HG03108 (cell line): ENCODE data around the gene CLSTN2.

ENCODE experiments used
- ATAC-seq: cut with Tn5 transposase; IDR thresholded peaks from one replicate; pipeline ENCODE4 v1.9.1; 2021; ENCODE audit warnings: moderate library complexity; ENCODE audit not compliant: unreplicated experiment

The CLSTN2 gene

DNA sequence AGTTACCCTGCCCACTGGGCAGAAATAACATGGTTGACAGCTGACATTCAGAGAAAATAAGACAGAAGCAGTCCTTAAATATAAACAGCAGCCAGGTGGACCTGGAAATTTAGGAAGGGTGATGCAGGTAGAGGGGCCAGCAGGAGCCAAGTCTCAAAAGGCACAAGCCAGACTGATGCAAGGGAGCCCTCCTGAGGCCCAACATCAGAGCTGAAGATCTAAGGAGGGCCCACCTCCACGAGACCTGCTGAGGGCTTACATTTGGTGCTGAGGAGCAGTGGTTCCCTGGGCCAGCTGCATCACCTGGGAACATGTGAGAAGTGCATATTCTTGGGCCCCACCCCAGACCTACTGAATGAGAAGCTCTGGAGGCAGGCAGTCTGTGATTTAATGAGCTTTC is 637.3 kb downstream of the CLSTN2 start:
- no peak for ATAC-seq

DNA sequence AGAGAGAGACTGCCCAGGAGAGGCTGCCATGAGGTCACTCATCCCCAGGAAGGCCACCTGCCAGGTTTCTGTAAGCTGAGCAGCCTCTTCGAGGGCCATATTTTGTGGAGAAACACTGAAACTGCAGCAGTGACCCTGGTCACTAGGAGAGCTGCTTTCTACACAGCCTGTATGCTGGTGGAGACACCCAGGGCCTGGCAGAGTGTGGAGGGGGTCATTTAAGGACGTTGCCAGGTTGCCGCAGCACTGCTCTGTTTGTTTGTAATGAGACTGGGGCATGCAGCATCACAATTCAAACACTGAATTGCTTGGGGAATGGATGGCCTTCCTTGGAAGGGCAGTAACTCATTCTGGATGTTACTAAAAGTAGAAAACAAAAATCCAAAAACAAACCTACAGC is 638.0 kb downstream of the CLSTN2 start:
- ATAC-seq: no peak

DNA sequence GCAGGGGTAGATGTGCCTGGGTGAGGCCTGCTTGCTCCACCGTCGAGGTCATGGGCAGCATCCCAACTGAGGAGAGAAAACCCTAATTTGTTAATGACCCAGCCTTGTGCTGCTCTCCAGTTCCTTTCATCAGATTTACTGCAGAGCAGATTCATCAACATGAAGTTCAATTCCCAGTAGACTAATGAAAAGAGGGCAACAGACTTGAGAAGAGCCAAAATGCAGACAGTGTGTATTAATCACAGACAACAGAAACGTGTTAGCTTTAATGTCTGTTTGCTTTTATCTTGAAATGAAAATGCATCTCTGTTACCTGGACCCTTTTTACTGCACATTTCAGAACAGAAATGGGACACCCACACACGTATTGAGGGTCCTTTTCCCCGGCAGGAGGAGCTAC is 639.4 kb downstream of the CLSTN2 start:
- no peak for ATAC-seq

DNA sequence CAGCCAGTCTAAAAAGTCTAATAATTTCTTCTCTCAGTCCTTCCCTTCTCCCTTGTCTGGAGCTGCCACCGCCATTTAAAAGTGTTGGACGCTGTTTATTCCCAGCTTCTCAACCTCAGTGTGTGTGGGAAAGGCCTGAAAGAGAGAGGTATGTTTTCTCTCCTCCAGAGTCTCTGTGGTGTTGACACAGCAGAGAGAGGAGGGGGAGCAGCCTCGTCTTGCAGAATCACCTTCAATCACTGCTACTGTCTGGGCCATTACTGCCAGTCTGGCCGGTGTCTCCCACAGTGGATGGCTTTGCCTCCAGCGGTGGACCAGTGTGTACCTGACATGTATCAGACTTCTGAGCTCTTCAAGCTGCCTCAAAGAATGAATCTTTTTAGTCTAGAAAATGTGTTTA is 641.5 kb downstream of the CLSTN2 start:
- no peak for ATAC-seq

DNA sequence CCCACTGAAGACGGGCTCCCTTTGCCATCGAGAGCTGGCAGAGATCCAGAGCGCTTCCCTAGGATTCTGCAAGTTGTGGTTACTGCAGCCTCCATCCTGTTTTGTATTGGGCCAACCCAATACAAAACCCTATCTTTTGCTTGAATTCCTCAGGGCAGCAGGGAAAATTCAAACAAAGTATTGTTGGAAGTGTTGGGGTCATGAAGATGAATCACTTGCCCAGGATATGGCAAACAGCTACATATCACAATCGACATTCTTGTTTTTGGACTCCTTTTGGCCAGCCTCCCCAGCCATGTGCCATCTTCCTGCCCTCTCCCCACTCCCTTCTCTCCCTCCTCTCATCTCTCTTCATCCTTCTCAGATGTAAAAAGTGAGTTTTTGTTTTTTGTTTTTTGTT is 642.9 kb downstream of the CLSTN2 start:
- ATAC-seq: no peak

DNA sequence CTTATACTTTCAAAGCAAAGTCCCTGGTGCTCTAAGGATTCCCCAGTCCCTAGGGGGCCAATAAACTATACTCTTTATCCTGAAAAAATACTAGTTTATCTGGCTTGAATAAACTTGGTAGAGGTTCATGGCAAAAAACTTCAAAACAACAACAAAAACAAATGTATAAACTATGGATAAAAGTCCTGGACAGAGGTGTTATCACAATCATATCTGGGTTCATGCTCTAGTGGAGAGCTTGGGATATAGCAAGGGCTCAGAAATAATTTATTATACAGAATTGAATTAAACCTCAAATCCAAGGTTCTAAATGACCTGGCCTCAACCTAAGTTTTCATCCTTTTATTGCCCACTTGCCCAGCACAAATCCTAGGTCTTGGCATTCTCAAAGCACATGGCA is 644.3 kb downstream of the CLSTN2 start:
- no peak for ATAC-seq

DNA sequence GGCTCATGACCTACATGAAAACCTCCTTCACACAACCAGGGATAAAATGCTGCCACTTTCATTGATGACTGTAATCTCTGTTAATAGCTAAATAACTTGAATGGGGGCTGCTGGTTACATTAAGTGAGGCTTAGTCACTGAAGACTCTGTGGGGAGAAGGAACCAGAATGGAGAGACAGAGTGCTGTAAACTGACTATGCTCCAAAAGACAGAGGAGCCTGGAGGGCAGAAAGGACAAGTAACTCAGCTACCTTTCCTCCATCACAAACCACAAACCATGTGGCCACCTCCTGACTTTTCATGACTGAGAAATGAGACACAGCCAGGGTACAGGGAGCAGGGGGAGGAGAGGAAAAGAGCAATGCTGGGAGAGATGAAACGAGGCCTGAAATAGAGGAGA is 645.8 kb downstream of the CLSTN2 start:
- ATAC-seq: no peak

DNA sequence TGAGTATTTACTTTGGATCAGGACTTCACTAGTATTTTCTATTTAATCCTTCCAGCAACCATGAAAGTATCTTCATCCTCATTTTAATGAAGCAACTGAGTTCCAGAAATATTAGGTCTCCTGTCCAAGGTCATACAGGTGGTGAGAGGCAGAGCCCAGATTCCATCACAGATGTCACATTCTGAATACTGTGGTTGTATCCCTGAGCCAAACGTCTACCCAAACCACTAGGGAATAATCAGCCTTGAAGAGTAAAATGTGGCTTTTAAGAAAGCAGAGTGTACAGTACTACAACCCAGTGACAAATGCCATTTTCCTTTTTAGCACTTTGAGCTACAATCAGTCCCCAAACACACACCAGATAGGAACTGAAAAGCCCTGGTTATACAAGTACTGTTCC is 649.6 kb downstream of the CLSTN2 start:
- no peak for ATAC-seq

DNA sequence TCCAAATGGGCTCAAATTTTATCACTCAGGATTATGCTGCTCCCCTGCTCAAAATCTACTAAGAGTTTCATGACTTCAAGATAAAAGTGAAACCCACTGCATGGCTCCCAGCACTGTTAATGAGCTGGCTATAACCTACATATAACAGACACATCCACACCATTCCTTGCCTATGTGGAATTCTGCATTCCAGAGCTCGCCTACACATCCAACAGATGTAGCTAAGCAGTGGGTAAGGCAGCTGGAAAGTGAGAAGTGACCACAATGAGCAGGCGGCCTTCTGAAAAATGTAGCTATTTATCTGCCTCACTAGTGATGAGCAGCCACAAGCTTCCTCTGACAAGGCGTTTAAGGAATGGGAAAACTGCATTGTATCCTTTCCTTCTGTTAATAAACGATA is 650.8 kb downstream of the CLSTN2 start:
- ATAC-seq: no peak

DNA sequence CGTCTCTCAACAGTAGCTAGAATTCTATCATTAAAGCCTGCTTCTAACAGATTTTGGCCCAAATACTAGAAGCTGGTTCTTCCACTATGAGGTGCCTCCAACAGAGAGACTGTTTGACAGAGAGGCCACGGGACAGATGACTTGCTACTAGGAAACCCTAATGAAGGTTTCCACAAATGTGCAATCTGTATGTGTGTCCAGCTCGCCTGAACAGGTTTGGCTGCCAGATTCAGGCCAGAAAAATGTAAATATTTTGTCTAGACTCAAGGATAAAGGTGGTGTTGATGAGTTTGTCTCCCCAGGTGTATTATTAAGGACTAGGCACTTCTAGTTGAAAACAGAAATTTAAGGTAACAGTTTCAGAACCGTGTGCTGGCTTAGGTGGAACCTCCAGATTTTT is 651.3 kb downstream of the CLSTN2 start:
- ATAC-seq: no peak

DNA sequence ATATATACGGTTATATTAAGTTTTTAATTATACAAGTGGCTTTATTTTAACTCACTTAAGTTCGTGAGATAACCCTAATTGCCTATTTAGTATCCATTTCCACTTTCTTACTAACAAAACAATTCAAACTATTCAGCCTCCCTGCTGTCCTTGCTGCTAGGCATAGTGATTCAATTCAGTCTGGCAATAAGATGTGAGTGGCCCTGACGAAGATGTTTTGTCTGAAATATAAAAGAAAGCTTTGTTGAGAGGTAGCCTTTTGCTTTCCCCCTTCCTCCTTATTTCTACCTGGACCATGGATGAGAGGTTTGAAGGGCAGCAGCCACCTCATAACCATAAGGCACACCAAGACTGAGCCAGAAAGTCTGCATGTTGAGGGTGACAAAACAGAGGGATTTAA is 653.6 kb downstream of the CLSTN2 start:
- no peak for ATAC-seq

DNA sequence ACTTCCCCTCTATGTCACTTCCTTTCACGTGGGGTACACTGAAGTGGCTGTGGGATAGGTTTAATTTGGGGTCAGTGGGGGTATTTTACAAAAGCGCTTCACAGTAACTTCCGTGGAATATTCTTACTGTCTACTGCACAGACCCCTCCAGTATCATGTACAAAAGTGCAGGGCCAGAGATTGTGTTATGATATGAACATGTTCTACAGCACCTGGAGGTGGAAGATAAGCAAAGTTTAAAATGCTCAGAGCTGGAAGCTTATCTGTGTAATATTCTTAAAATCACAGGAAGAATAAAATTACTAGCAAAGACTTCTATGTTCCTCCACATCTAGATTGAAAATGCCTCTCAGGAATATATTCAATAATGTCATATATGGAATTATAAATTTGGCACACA is 658.8 kb downstream of the CLSTN2 start:
- no peak for ATAC-seq

DNA sequence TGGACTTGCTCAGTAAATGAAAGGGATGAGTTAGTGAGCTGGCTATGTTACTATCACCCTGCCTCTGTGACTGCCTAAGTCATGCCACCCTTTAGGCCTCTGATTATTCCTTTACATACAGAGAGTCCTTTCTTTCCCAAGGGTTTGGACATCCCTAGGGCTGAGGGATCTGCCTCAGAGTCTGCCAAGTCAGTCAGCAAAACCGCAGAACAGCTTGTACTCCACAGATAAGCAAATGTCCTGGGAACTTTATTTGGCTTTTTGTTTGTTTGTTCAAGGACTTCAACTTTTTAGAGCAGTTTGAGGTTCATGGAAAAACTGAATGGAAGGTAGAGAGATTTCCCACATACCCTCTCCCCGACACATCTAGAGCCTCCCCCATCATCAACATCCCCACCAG is 660.3 kb downstream of the CLSTN2 start:
- no peak for ATAC-seq

DNA sequence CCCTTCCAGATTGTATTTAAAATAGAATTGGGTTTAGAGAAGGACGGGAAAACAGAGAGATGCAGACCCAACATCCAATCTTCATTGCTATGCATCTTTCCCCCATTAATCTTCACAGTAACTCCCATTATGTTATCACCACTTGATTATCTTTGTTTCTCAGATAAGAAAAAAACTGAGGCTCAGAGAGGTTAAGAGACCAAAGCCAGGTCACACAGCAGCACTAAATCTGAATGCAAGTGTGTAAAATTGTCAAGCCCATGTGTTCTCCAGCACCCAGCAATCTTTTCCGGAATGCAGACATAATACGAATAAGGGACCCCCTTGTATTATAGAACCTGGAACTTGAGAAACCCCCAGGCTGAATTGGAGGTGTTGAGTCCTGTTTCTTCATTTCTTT is 662.4 kb downstream of the CLSTN2 start:
- ATAC-seq: no peak

DNA sequence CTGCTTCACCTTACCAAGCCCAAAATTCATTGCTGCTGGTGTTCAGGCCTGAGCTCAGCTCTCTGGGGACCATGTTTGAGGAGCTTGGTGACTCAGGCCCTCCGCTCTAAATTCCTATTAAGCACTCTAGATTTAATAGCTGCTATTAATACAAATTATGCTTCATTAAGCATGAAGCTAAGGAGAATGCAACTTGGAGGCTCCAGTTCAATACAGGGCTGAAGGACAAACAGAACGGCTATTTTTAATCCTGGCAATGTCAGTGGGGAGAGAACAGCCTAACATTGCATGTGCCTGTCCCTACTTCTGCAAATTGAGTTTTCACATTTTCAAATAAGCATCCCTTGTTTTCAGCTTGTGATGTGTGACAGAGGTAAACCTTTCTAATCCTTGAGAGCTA is 662.8 kb downstream of the CLSTN2 start:
- ATAC-seq: no peak

DNA sequence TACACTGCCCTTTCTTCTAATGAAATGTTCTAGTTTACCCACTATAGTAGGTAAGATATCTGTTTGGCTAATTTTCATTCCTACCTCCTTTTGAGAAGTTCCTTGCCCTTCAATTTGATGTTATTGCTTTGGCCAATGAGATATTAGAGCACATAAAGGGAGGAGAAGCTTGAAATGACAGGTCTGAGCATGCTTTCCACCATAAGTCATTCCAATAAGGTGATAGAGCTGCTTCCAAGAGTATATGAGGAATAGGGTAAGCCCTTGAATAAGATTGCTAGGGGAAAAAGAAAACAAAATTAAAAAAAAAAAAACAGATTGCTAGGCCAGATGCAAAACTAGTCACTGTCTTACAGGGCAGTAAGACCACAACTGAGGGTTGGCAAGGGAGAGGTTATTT is 664.0 kb downstream of the CLSTN2 start:
- ATAC-seq: no peak

DNA sequence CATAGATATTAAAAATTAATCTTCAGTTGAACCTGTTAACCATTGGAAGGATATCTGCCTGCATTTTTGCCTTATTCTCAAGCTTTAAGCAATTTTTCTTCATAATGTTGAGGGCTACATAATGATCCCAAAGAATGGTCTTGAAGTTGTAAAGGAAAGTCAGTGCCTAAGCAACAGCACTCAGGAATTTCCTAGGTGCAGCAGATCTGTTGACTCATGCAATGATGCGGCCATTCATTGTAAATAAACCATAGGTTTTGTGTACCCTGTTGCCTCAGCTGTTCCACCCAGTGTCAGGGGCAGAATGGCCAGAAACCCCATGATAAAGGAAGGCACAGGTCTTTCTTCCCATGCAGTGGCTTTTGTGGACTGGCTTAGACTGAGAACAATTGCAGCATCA is 664.5 kb downstream of the CLSTN2 start:
- ATAC-seq: no peak

DNA sequence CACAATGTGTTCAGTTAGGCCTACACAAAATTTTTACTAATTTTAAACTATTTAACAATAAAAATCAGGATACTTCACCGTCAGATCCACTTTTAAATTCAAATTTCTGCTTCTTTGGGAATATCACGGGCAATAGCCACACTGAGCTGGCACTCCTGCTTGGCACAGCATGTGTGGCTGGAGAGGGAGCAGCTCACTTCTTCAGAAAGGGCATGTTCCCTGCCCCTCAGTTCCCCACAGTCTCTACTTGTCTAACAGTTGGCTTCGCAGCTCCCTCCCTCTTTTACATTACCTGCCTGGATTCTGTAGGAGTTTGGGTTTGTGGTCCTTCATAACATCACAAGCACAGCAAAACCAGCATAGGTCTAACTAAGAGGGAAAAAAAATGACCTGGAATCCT is 666.9 kb downstream of the CLSTN2 start:
- ATAC-seq: no peak

DNA sequence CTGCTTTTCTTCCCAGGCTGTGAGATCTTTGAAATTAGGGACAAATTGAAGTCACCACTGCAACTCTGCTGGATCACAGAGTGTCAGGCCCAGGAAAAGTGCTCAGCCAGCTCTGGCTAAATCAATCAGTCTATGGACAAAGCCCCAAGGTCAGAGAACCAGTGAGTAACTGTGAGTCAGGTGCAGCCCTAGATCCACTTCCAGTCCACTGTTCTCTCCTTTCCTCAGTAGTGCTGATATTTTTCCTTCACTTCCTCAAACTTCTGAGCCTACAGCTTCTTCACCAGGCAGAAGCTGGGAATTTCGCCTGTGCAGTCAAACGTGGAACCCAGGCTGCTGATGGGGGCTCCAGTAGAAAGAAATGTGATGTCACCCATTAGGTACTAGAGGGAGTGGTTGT is 667.8 kb downstream of the CLSTN2 start:
- no peak for ATAC-seq

DNA sequence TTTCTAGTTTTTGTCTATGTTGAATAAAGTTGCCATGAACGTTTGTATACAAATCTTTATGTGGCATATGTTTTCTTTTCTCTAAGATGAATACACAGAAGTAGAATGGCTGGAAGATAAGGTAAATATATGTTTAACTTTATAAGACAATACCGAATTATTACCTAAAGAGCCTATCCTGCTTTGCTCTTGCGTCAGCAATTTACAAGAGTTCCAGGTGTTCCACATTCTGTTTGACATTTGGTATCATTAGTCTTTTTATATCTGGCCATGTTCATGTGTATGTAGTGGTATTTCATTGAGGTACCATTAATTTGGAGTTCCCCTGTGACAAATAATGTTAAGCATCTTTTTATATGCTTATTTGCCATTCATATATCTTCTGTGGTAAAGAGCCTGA is 668.8 kb downstream of the CLSTN2 start:
- no peak for ATAC-seq

DNA sequence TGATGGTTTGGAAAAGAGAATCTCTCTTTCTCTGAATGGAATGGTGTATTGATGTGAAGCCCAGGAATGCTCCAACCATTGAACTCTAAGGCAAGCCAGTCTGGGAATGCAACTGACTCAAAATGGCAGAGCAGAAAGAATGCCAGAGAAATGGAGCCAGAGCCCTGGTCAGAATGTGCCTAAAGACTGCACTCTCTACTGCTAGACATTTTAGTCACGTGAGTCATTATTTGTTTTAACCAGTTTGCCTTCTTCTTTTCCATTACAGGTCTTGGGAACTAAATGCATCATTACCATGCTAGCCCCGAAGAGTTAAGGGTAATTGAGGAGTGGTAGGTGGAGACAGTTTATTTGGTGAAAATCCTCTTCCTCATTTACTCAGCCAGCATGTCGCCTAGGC is 675.6 kb downstream of the CLSTN2 start:
- ATAC-seq: no peak

DNA sequence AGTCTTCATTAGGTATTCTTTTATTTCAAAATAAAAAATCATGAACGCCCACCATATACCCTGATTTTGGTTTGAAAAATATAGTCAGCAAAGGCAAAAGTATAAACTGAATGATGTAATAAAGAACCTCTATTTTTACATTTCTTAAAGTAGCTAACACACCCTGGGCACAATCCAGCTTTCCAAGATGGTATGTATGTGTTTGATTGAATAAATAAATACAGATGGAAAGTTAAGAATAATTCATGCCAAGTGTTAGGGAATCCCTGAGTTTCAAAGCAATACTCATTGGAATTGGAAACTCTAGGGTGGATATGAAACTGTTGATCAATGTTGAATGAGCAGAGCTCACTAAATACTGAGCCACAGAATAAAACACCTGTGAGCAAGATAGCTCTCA is 679.0 kb downstream of the CLSTN2 start:
- no peak for ATAC-seq

DNA sequence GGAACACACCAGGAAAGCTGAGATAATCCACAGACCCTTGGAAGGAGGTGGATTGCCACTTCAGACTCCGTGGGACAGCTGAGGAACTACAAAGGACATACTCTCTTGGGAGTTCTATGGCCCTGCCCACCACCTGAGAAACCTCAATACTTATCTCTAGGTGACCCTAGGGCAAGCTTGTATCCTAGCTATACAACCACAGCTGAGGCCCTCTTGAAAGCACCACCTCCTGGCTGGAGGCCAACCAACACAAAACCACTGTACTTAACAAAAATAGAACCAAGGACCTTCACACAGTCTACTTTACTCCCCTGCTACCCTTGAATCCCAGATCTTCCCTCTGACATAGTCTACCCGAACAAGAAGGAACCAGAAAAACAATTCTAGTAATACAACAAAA is 682.1 kb downstream of the CLSTN2 start:
- no peak for ATAC-seq

DNA sequence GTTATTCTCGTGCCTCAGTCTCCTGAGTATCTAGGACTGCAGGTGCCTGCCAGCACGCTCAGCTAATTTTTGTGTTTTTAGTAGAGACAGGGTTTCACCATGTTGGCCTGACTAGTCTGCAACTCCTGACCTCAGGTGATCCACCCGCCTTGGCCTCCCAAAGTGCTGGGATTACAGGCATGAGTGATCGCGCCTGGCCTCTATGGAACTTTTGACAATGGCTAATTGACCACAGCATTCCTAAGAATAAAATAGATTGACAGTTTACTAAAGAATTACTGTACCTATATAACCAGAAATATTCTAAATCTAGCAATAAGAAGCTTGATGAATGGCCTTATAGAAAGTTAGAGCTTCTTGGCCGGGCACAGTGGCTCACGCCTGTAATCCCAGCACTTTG is 691.9 kb downstream of the CLSTN2 start:
- ATAC-seq: no peak
